H9 (cell line): Measurements from ENCODE around the gene CHTOP. TPM values are rescaled to one million over a fixed set of nuclear protein-coding genes. Genes with fewer than 3 reads are reported as not detected.

ENCODE experiments used
- DNase-seq: peaks from one replicate; pipeline ENCODE4 v3.0.0-alpha.2; 2017
- H2AFZ ChIP-seq: one replicate; pipeline ENCODE4 v1.6.1; 2013; ENCODE audit warnings: mild to moderate bottlenecking, low read length, control low read depth, moderate library complexity
- H2AK5ac ChIP-seq: 2 replicates; pipeline ENCODE4 v1.6.1; 2013; ENCODE audit warnings: low read length, control low read depth, mixed read lengths; ENCODE audit not compliant: insufficient read length
- H2BK120ac ChIP-seq: one replicate; pipeline ENCODE4 v1.6.1; 2013; ENCODE audit warnings: low read depth, mild to moderate bottlenecking, low read length, control low read depth, inconsistent platforms; ENCODE audit not compliant: poor library complexity, severe bottlenecking
- H2BK12ac ChIP-seq: 2 replicates; pipeline ENCODE4 v1.6.1; 2013; ENCODE audit warnings: low read length, control low read depth, mixed read lengths, low read depth; ENCODE audit not compliant: insufficient read length
- H2BK15ac ChIP-seq: 2 replicates; pipeline ENCODE4 v1.6.1; 2013; ENCODE audit warnings: low read depth, low read length, control low read depth
- H2BK20ac ChIP-seq: one replicate; pipeline ENCODE4 v1.6.1; 2013; ENCODE audit warnings: low read depth, mild to moderate bottlenecking, low read length, control low read depth, inconsistent platforms; ENCODE audit not compliant: poor library complexity, severe bottlenecking
- H2BK5ac ChIP-seq: 2 replicates; pipeline ENCODE4 v1.6.1; 2013; ENCODE audit warnings: low read length, control low read depth, mixed read lengths; ENCODE audit not compliant: insufficient read length
- H3K14ac ChIP-seq: 2 replicates; pipeline ENCODE4 v1.6.1; 2013; ENCODE audit warnings: low read length, control low read depth; ENCODE audit not compliant: insufficient read depth
- H3K18ac ChIP-seq: 2 replicates; pipeline ENCODE4 v1.6.1; 2013; ENCODE audit warnings: low read depth, mild to moderate bottlenecking, mixed read lengths, low read length, control low read depth; ENCODE audit not compliant: insufficient read length
- H3K23ac ChIP-seq: 2 replicates; pipeline ENCODE4 v1.6.1; 2013; ENCODE audit warnings: low read length, control low read depth, mixed read lengths, low read depth; ENCODE audit not compliant: insufficient read length
- H3K23me2 ChIP-seq: 2 replicates; pipeline ENCODE4 v1.6.1; 2013; ENCODE audit warnings: low read depth, mild to moderate bottlenecking, mixed read lengths, low read length, control low read depth; ENCODE audit not compliant: insufficient read length, poor library complexity, severe bottlenecking
- H3K27ac ChIP-seq: 2 replicates; pipeline ENCODE4 v1.5.1; 2013; ENCODE audit warnings: low read length, control low read depth, mixed read lengths, low read depth; ENCODE audit not compliant: insufficient read length
- H3K27me3 ChIP-seq: 2 replicates; pipeline ENCODE4 v1.6.1; 2013; ENCODE audit warnings: low read length, control low read depth, inconsistent platforms; ENCODE audit not compliant: insufficient read depth
- H3K4ac ChIP-seq: 2 replicates; pipeline ENCODE4 v1.6.1; 2013; ENCODE audit warnings: low read depth, mild to moderate bottlenecking, control low read depth, inconsistent platforms, low read length, moderate library complexity
- H3K4me1 ChIP-seq: 2 replicates; pipeline ENCODE4 v1.6.1; 2013; ENCODE audit warnings: low read length, control low read depth, inconsistent platforms; ENCODE audit not compliant: insufficient read depth
- H3K4me2 ChIP-seq: 2 replicates; pipeline ENCODE4 v1.6.1; 2013; ENCODE audit warnings: low read length, control low read depth, mixed read lengths; ENCODE audit not compliant: insufficient read length, insufficient read depth
- H3K56ac ChIP-seq: 2 replicates; pipeline ENCODE4 v1.6.1; 2013; ENCODE audit warnings: low read depth, mild to moderate bottlenecking, mixed read lengths, low read length, control low read depth; ENCODE audit not compliant: insufficient read length
- H3K79me1 ChIP-seq: 2 replicates; pipeline ENCODE4 v1.6.1; 2013; ENCODE audit warnings: low read depth, mild to moderate bottlenecking, moderate library complexity, low read length, control low read depth, inconsistent platforms; ENCODE audit not compliant: insufficient read depth, poor library complexity, severe bottlenecking
- H3K79me2 ChIP-seq: 2 replicates; pipeline ENCODE4 v1.6.1; 2013; ENCODE audit warnings: low read length, control low read depth, inconsistent platforms; ENCODE audit not compliant: insufficient read depth
- H3K9ac ChIP-seq: 2 replicates; pipeline ENCODE4 v1.6.1; 2013; ENCODE audit warnings: low read length, control low read depth, mixed read lengths; ENCODE audit not compliant: insufficient read length; ENCODE audit errors: extremely low read depth
- H3K9me3 ChIP-seq: one replicate; pipeline ENCODE4 v1.6.1; 2013; ENCODE audit warnings: low read depth, low read length, inconsistent platforms; ENCODE audit not compliant: control insufficient read depth
- H3T11ph ChIP-seq: one replicate; pipeline ENCODE4 v1.6.1; 2013; ENCODE audit warnings: mild to moderate bottlenecking, low read length, control low read depth, inconsistent platforms
- H4K20me1 ChIP-seq: one replicate; pipeline ENCODE4 v1.6.1; 2013; ENCODE audit not compliant: control insufficient read depth, insufficient read length, insufficient read depth
- H4K5ac ChIP-seq: 2 replicates; pipeline ENCODE4 v1.6.1; 2013; ENCODE audit warnings: low read depth, mild to moderate bottlenecking, mixed read lengths, low read length, control low read depth; ENCODE audit not compliant: insufficient read length
- H4K8ac ChIP-seq: replicated peaks from 2 replicates; pipeline ENCODE4 v1.6.1; 2013; ENCODE audit warnings: low read length, control low read depth, mixed read lengths, low read depth; ENCODE audit not compliant: insufficient read length
- H4K91ac ChIP-seq: 2 replicates; pipeline ENCODE4 v1.6.1; 2013; ENCODE audit warnings: low read depth, mild to moderate bottlenecking, moderate library complexity, mixed read lengths, low read length, control low read depth; ENCODE audit not compliant: insufficient read length
- H3K27ac Mint-ChIP-seq, 3 experiments: 2 replicates in 2 of 3; 3 replicates in 1 of 3; pipeline ENCODE4 v1.8.0; 2020 to 2021; ENCODE audit warnings: mixed read lengths in 3 of 3, mild to moderate bottlenecking in 1 of 3, moderate library complexity in 1 of 3
- H3K27me3 Mint-ChIP-seq: 2 replicates; pipeline ENCODE4 v1.8.0; 2021; ENCODE audit warnings: low read depth, mild to moderate bottlenecking, moderate library complexity, mixed read lengths
- H3K36me3 Mint-ChIP-seq, 3 experiments: 2 replicates in 2 of 3; 3 replicates in 1 of 3; pipeline ENCODE4 v1.8.0; 2020 to 2021; ENCODE audit warnings: low read depth in 3 of 3, mixed read lengths in 3 of 3; ENCODE audit not compliant: insufficient read depth in 1 of 3
- H3K4me1 Mint-ChIP-seq, 2 experiments: 2 replicates each; pipeline ENCODE4 v1.8.0; 2020; ENCODE audit warnings: mixed read lengths in 2 of 2
- H3K4me3 Mint-ChIP-seq, 2 experiments: 2 replicates in 1 of 2; 3 replicates in 1 of 2; pipeline ENCODE4 v1.8.0; 2020 to 2021; ENCODE audit warnings: mild to moderate bottlenecking in 2 of 2, mixed read lengths in 2 of 2, moderate library complexity in 1 of 2
- H3K9me3 Mint-ChIP-seq, 2 experiments: 2 replicates in 1 of 2; 3 replicates in 1 of 2; pipeline ENCODE4 v1.8.0; 2020; ENCODE audit warnings: mild to moderate bottlenecking in 2 of 2, mixed read lengths in 2 of 2, moderate library complexity in 1 of 2
- CTCF ChIP-seq: fragments of 200-600 bp; sonication (generic); conservative IDR thresholded peaks from 3 replicates; pipeline ENCODE4 v1.8.0; 2021; ENCODE audit warnings: antibody characterized with exemption, mild to moderate bottlenecking
- WGBS: extraction: QIAGEN DNeasy Blood & Tissue Kit; methylation state at CpG from one replicate; pipeline ENCODE4 v1.1.7; 2013; ENCODE audit warnings: missing lambda C conversion rate, low lambda C conversion rate, mixed read lengths; ENCODE audit not compliant: insufficient read length; ENCODE audit errors: extremely low coverage; 5-methylcytosine and 5-hydroxymethylcytosine counted together
- total RNA-seq: library from RNA; stranded (reverse); gene quantifications from 2 replicates; pipeline ENCODE4 v1.2.1, GENCODE V29; 2021

Gene CHTOP
- total RNA-seq, 1 experiment from 2014 or later: 126 TPM

- H3K4ac ChIP-seq: no peak overlapping the region
- H2BK15ac ChIP-seq: no peak overlapping the region
- no peak overlapping the region for H3K4me2 ChIP-seq
- no peak overlapping the region for H2BK12ac ChIP-seq
- H2BK20ac ChIP-seq: no peak overlapping the region
- TF ChIP-seq CTCF: no peak
- H3K23me2 ChIP-seq: no peaks in the 10 kb centered on the region
- H2BK5ac ChIP-seq: no peak overlapping the region
- no peaks in the 10 kb centered on the region for H3K9me3 Mint-ChIP-seq
- H2AK5ac ChIP-seq: no peak overlapping the region
- H3K18ac ChIP-seq: no peak overlapping the region
- no peak overlapping the region for H2AFZ ChIP-seq
- H3K23ac ChIP-seq: no peak overlapping the region
- no peaks in the 10 kb centered on the region for H3K27me3 ChIP-seq
- no peak overlapping the region for H4K91ac ChIP-seq
- DNase-seq: no peak
- no peak overlapping the region for H3T11ph ChIP-seq
- peak overlapping the region in 1 of 3 experiments; percentile 11; a peak in 1 of 7 replicates for H3K27ac Mint-ChIP-seq
- WGBS: no CpG with 5 or more reads among the region's 18 CpGs
- no peak overlapping the region for H3K14ac ChIP-seq
- H3K27ac ChIP-seq: no peak overlapping the region
- H3K56ac ChIP-seq: no peak overlapping the region
- H3K4me1 ChIP-seq: no peaks in the 10 kb centered on the region
- no peak overlapping the region for H2BK120ac ChIP-seq
- H4K20me1 ChIP-seq: no peaks in the 10 kb centered on the region
- no peak overlapping the region for H4K8ac ChIP-seq
- no peaks in the 10 kb centered on the region for H3K79me2 ChIP-seq
- H3K79me1 ChIP-seq: no peaks in the 10 kb centered on the region
- 0 out of 5 replicates have a peak overlapping the region, but pooled peaks of 1 of the 2 experiments have one; percentile 1 for H3K4me3 Mint-ChIP-seq
- peaks cover 8 to 19% of the 10 kb centered on the region in 2 experiments; a peak in 3 of 4 replicates for H3K4me1 Mint-ChIP-seq
- no peaks in the 10 kb centered on the region for H3K9me3 ChIP-seq
- no peak overlapping the region for H4K5ac ChIP-seq
- H3K36me3 Mint-ChIP-seq: peaks cover 4 to 26% (median 25%) of the 10 kb centered on the region in 3 experiments; a peak in 5 of 7 replicates
- H3K27me3 Mint-ChIP-seq: no peaks in the 10 kb centered on the region
- no peak overlapping the region for H3K9ac ChIP-seq
Measured at GRCh38 chr1:153688736-153689328, 55.0 kb downstream of the CHTOP start.
